Cardiac muscle cell (in vitro differentiated cells and primary cell): Measurements from ENCODE around the gene ACTR1A. TPM values are rescaled to one million over a fixed set of nuclear protein-coding genes. Genes with fewer than 3 reads are reported as not detected.

Experiments
- DNase-seq, 2 donors: peaks; one replicate each; pipeline versions ENCODE4 v3.0.0 to v3.0.0-alpha.2; 2010 to 2017; ENCODE audit warnings: low read depth in 1 of 2, low spot score in 1 of 2
- H3K27ac ChIP-seq: fragments of 200-600 bp; sonication (generic); 2 replicates; pipeline ENCODE4 v1.5.1; 2016
- H3K27me3 ChIP-seq: fragments of 200-600 bp; sonication (generic); 2 replicates; pipeline ENCODE4 v1.6.0; 2016; ENCODE audit warnings: control low read depth
- H3K36me3 ChIP-seq: fragments of 200-600 bp; sonication (generic); 2 replicates; pipeline ENCODE4 v1.5.1; 2016; ENCODE audit warnings: control low read depth
- H3K4me1 ChIP-seq: fragments of 200-600 bp; sonication (generic); 2 replicates; pipeline ENCODE4 v1.8.1; 2017; ENCODE audit warnings: low read depth, mild to moderate bottlenecking, mixed run types
- H3K4me3 ChIP-seq: fragments of 200-600 bp; sonication (generic); 2 replicates; pipeline ENCODE4 v1.5.1; 2016; ENCODE audit warnings: mild to moderate bottlenecking
- H3K9me3 ChIP-seq: fragments of 200-600 bp; sonication (generic); 2 replicates; pipeline ENCODE4 v1.5.1; 2017; ENCODE audit warnings: low read depth, mild to moderate bottlenecking, control low read depth
- CTCF ChIP-seq: IDR thresholded peaks from 2 replicates; pipeline ENCODE4 v1.5.1; 2012; ENCODE audit warnings: low read depth, mild to moderate bottlenecking, low read length
- polyA plus RNA-seq: library from polyadenylated mRNA; unstranded; fragments of >200 nt; fragmentation: Nextera tagmentation; extraction: Ambion mirVana; gene quantifications from 2 replicates; pipeline ENCODE4 v1.2.1, GENCODE V29; 2016
- total RNA-seq: library from RNA; depleted of rRNA; stranded (reverse); fragments of >200 nt; gene quantifications from 2 replicates; pipeline ENCODE4 v1.2.3, GENCODE V29; 2016

Gene ACTR1A
- total and polyA plus RNA-seq, 2 experiments from 2014 or later, result 135 to 165 TPM

DNA sequence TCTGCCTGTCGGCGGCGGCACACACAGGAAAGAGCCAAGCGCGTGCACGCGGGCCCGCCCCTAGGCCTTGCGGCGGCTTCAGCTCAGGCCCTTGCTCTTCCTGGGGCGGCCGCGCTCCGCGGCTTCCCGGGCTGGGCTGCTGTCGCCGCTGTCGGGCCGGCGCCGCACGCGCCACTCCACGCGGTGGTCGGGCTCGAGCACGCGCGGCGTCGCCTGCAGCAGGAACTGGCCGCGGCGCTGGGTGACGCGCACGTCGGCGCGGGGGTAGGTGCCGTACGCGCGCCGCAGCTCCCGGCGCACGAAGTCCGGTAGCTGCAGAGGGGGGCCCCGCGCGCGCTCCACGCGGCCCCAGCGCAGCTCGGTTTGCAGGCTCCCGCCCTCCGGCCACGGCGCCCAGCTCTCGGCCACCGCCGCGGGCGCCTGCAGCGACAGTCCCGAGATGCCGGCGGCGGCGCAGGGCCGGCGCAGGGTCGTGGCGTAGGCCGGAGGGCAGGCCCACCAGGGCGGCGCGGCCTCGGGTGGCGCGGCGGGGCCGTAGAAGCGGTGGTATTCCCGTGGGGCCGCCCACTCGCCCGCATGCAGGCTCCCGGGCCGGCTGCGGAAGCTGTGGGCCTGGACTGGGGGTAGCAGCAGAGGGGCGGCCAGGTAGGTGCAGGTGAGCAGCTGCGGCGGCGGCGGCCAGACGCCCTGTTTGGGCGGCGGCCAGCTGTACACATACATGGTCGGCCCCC is 52.0 kb downstream of the ACTR1A start:
- peak overlapping the region; percentile 89 for H3K4me3 ChIP-seq
- H3K27me3 ChIP-seq, result no peaks in the 10 kb centered on the region
- no peaks in the 10 kb centered on the region for H3K9me3 ChIP-seq
- TF ChIP-seq CTCF, result no peak
- peak overlapping the region; percentile 67 for H3K27ac ChIP-seq
- no peaks in the 10 kb centered on the region for H3K36me3 ChIP-seq
- H3K4me1 ChIP-seq, result peaks cover 4% of the 10 kb centered on the region
- peak; percentile 84 to 85 for DNase-seq

DNA sequence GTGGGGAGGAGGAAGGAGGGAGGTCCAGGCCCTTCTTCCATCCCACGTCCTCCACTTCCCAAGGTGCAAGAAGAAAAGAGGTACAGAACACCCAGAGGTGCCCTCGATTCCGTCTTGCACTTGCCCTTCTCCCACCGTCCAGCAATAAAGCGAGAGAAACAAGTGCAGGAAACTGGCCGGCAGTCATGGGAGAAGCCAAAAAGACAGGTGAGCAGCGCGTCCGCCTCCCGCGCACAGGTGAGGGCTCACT is 52.5 kb downstream of the ACTR1A start:
- Histone ChIP-seq H3K9me3 (no peaks in the 10 kb centered on the region), H3K4me1 (peaks cover 4% of the 10 kb centered on the region), H3K36me3 (no peaks in the 10 kb centered on the region), H3K27me3 (no peaks in the 10 kb centered on the region), H3K27ac (peak overlapping the region; percentile 67), H3K4me3 (peak overlapping the region; percentile 89)
- DNase-seq, result peak in 1 of 2 donors; percentile 20
- no peak for TF ChIP-seq CTCF

DNA sequence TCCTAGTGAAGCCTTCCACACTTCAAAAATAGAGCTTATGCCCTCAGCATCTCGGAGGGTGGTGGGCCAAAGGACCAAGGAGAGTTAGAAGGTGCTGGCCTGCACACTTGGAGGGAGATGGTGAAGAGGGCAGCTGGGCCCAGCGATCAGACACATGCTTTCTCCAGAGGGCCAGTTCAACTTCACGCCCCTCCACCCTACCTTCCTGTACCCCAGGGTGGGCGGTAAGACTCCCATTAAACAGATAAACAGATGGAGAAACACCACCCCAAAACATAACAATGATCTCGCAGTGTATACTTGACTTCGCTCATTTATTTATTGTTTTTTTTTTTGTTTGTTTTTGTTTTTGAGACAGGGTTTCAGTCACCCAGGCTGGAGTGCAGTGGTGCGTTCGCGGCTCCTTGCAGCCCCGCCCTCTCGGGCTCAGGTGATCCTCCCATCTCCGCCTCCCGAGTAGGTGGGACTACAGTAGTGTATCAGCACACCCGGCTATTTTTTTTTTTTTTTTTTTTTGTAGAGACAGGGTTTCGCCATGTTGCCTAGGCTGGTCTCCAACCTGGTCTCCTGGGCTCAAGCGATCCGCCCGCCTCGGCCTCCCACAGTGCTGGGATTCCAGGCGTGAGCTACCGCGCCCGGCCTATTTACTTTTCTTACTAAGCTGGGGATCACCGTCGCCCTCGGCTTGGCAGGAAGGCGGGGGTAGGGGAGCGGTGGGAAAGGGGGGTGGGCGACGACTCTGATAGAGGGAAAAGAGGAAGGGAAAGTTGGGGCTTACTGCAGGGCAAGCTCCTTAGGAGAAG is 53.0 kb downstream of the ACTR1A start:
- Histone ChIP-seq H3K36me3 (no peaks in the 10 kb centered on the region), H3K4me3 (peak overlapping the region; percentile 89), H3K4me1 (peaks cover 4% of the 10 kb centered on the region), H3K27me3 (no peaks in the 10 kb centered on the region), H3K9me3 (no peaks in the 10 kb centered on the region), H3K27ac (peak overlapping the region; percentile 67)
- no peak for TF ChIP-seq CTCF
- peak; percentile 67 to 77 for DNase-seq

DNA sequence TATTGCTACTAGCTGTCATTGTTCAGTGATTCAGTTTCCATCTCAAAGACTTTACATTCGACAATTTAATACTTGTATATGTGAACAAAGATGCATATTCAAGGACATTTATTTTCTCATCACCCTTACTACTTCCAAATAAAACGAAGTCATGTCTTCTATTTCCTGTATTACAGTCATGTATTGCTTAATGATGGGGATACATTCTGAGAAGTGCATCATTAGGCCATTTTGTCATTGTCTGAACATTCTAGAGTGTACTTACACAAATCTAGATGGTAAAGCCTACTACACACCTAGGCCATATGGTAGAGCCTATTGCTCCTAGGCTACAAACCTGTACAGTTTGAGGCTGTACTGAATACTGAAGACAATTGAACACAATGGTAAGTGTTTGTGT is 57.7 kb downstream of the ACTR1A start:
- no peak for DNase-seq
- no peak for TF ChIP-seq CTCF

GRCh38 chr10:102438374-102438773 is 64.1 kb downstream of the ACTR1A start:
- Histone ChIP-seq H3K36me3 (no peaks in the 10 kb centered on the region), H3K4me1 (peaks cover 10% of the 10 kb centered on the region), H3K9me3 (no peaks in the 10 kb centered on the region), H3K4me3 (no peak overlapping the region), H3K27ac (no peak overlapping the region), H3K27me3 (no peaks in the 10 kb centered on the region)
- no peak for TF ChIP-seq CTCF
- no peak for DNase-seq

More for the DNA sequence above, 57.7 kb downstream of the ACTR1A start:
- Histone ChIP-seq H3K4me3 (no peak overlapping the region), H3K27ac (no peak overlapping the region), H3K9me3 (no peaks in the 10 kb centered on the region), H3K27me3 (no peaks in the 10 kb centered on the region), H3K36me3 (no peaks in the 10 kb centered on the region), H3K4me1 (peaks cover 4% of the 10 kb centered on the region)
